GM19452 (cell line): ENCODE measurements around the gene SHBG.

Experiments
- ATAC-seq: cut with Tn5 transposase; IDR thresholded peaks from one replicate; pipeline ENCODE4 v1.9.1; 2021; ENCODE audit not compliant: unreplicated experiment

The SHBG gene

GRCh38 chr17:7646457-7646856, 16.5 kb downstream of the SHBG start:
- ATAC-seq = no peak

GRCh38 chr17:7647018-7647417, 17.1 kb downstream of the SHBG start:
- no peak for ATAC-seq

- ATAC-seq = no peak
Measured at GRCh38 chr17:7650509-7651096, 20.7 kb downstream of the SHBG start, which contains the start of gene ATP1B2. TSS of gene ATP1B2 (plus strand) at chr17:7650926. CDS start at chr17:7651519, 593 bp downstream.

- no peak for ATAC-seq
Measured at GRCh38 chr17:7651097-7651664, 21.2 kb downstream of the SHBG start.

GRCh38 chr17:7651665-7652387, 21.9 kb downstream of the SHBG start:
- no peak for ATAC-seq

GRCh38 chr17:7652388-7653356, 22.7 kb downstream of the SHBG start:
- ATAC-seq = no peak

- no peak for ATAC-seq
Measured at GRCh38 chr17:7654832-7655540, 25.1 kb downstream of the SHBG start.

GRCh38 chr17:7655541-7655840, 25.6 kb downstream of the SHBG start:
- no peak for ATAC-seq

GRCh38 chr17:7656958-7657609, 27.1 kb downstream of the SHBG start:
- ATAC-seq = no peak

- no peak for ATAC-seq
Measured at GRCh38 chr17:7667656-7668406, 37.9 kb downstream of the SHBG start.

- no peak for ATAC-seq
Measured at GRCh38 chr17:7668482-7668881, 38.5 kb downstream of the SHBG start.

- ATAC-seq = no peak
Measured at GRCh38 chr17:7673239-7673638, 43.3 kb downstream of the SHBG start.

- ATAC-seq = no peak
Measured at GRCh38 chr17:7674934-7675333, 45.0 kb downstream of the SHBG start.

- no peak for ATAC-seq
Measured at GRCh38 chr17:7676533-7676932, 46.6 kb downstream of the SHBG start.

- ATAC-seq = no peak
Measured at GRCh38 chr17:7677388-7678067, 47.6 kb downstream of the SHBG start.
